GOT3 (cell line): Measurements from ENCODE around the gene RBCK1.
"Not testable (repeated sequence)": the region's sequence is repeated elsewhere in the genome, so short reads cannot be mapped to it uniquely, and the experiment has no call there.

ENCODE experiments used
- DNase-seq: peaks from one replicate; lab custom pipeline; 2025; ENCODE audit warnings: mixed read lengths; lab: John Stamatoyannopoulos, UW

Gene RBCK1

DNA sequence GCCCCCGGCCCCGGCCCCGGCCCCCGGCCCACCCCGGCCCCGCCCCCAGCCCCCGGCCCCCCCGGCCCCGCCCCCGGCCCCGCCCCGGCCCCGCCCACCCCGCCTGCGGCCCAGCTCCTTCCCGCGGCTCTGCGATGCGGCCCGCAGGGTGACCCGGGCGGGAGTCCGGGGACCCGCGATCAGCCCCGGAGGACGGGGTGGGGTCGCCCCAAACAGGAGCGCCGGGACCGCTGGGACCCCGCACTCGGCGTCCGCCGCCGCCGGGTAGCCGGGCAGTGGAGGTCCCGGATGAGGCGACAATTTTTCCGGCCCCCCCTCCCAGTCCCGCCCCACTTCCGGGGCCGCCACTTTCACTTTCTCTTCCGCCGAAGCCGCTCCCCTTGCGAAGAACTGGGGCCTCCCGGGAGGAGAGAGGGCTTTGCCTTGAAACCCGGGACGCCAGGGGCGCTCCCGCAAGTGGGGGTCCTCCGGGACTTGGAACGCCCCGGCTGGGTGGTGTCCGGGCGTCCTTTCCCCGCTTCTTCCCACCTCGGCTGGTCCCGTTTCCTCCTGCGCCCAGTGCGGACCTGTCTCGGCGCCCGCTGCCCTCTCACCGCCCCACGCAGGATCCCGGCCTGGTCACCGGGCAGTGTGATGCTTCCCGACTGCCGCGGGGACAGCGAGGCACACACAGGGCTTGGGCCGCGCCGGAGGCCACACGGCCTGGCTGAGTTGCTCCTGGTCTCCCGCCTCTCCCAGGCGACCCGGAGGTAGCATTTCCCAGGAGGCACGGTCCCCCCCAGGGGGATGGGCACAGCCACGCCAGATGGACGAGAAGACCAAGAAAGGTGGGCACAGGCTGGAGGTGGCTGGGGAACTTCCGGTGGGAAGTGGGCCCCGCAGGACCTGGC lies at the start of gene RBCK1:
Gene RBCK1, plus strand, starts transcription at position 347 of the 890 bp plus-strand sequence. Its CDS starts 459 bp downstream, at position 806.
- peak; percentile 85 for DNase-seq

DNA sequence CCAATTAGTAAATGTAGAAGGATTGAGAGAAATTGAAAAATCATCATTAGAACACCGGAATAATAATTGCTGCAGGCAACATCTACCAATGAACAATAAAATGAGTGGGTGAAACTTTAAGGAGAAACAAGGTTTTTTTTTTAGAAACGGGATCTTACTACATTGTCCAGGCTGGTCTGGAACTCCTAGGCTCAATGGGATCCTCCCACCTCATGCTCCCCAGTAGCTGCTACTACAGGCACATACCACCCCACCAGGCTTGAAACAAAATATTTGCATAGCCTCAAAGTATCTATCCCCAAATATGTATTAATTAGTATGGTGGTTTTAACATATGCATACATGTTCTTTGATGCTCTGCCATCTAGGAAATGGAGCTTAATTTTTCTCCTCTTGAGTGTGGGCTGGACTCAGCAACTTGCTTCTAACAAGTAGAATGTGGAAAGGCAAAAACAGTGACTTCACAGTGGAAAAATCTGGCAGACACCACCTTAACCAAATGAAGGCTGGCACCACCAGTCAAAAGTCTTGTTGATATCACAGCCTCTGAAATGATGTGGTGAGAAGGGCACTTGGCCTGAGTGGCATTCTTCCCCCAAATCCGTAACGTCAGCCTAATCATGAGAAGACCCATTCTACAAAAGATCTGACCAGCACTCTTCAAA lies 49.1 kb upstream of the RBCK1 start:
- DNase-seq = no peak

DNA sequence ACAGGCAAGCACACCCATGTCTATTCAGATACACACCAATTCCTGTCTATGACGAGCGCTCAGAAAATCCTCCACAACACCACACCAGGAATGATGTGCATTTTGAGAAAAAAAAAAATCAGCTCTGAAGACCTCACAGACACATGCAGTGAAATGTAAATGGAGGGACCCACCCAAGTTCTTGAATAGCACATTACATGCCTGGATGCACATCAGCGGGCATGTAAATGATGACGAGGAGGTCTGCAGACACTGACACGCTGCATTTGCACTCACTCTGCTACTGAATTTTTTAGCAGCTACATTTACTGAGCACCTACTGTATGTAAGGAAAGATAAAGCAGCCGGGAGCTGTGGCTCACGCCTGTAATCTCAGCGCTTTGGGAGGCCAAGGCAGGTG lies 46.5 kb upstream of the RBCK1 start:
- no peak for DNase-seq

DNA sequence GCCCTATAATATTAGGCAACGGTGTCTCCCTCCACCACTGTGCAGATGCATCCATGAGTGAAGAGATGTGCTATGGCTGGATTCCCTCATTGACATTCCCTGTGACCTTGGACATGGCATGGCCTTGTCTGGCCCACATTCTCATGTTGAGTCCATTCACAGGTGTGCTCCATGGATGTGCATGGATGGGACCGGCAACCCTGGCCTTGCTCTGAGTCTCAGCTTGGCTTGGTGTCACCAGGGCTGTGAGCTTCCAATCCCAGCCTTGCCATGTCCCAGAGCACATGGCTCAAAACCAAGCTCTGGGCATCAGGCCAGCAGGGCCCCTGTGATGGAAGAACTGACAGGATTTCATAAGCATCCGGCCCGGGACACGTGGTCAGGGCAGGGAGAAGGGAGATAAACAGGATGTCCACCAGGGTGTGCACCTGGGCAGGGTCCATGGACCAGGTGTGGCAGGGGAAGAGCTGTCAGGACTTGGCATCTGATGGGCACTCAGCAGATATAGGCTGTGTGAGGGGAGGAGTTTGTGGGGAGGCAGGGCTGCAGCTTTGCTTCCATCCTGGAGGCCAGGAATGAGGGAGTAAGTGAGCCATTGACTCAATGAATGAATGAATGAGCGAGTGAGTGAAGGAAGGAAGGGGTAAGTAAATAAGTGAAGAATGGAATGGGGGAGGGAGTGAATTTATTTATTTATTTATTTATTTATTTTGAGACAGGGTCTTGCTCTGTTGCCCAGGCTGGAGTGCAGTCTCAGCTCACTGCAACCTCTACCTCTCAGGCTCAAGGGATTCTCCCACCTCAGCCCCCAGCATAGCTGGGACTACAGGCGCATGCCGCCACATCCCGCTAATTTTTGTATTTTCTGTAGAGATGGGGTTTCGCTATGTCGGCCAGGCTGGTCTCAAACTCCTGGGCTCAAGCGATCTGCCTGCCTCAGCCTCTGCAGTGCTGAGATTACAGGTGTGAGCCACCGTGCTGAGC lies 45.5 kb upstream of the RBCK1 start:
- peak; percentile 22 for DNase-seq

DNA sequence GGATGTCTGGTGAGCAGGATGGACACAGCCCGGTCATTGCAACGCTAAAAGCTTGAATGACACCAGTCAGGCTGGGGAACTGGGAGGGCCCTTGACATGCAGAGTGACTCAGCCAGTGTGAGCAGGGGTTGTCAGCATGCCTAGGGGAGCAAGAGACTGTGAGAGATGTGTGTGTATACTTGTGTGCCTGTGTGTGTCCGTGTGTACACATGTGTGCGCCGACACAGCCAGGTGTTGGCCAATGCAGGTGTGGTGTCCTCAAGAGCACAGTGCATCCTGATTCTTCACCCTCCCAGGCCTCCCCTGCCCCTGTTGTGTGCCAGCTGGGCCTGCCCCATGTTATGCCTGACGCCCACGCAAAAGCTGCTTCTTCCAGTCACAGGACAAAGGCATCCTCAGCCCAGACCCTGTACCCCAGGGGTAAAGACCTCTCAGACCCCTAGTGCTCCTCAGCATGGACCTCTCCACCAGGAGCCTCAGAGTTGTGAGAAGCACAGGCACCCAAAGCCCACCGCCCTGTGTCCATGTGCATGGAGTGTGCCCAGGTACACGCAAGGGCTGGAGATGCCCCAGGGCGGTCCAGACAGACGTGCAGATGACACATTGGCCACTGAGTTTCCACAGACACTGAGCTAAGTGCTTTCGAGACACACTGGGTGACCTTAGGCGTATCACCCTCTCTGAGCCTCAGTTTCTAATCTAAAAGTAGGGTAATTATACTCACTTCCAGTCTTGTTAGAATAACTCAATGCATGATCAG lies 44.6 kb upstream of the RBCK1 start:
- DNase-seq = no peak

DNA sequence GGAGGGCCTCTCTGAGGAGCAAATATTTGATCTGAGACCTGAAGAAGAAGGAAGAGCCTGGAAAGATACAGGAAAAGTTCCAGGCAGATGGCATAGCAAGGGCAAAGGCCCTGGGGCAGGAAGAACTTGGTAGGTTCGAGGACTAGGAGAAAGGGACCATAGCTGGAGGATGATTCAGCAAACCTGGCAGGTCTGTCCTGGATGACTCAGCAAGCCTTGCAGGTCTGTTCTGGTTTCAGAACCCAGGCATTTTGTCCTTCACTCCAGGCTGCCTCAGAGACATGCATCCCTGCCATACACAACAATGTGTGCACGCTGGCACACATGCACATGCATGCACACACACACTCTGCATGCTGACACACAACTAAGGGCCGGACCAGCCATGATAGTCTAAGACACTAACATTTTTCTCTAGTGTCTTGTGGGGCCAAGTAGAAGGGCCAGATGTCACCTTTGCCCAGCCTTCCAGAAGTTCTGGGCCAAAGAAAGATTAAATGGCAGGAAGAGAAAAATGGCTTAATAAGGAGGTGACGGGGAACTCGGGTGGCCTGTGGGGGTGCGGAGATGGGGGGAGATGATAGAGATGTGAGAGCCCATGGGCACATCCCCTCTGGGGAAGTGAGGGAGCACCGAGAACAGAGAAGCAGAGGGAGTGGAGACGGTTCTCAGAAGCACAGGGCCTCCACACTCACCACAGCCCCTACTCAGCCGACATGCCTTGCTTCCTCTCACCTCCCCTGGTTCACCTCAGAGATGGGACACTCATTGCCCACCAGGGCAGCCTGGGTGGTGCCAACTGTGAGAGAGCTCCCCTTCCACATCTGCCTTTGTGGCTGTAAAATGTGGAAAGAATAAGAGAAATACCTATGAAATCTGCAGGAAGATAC lies 42.9 kb upstream of the RBCK1 start:
- no peak for DNase-seq

DNA sequence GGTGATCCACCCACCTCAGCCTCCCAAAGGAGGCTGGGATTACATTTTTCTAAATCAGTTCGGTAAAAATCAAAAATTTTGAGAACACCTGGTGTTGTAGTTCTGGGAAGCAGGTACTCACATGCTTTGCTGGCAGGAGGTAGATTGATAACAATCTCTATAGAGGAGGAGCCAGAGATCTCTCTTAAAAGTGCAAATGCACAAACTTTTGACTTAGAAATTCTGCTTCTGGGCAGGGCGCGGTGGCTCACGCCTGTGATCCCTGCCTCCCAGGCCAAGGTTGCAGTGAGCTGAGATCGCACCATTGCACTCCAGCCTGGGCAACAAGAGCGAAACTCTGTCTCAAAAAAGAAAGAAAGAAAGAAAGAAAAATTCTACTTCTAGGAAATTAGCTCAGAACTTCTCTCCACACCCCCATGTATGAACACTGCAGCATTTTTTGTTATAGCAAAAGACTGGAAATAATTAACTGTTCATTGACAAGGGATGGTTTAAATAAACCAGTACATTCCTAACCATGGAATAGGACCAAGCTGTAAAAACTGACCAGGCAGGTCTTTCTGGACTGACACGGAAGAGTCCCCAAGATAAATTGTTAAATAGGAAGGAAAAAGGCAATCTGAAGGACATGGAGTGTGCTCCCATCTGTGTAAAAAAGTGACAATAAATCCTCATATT lies 41.9 kb upstream of the RBCK1 start:
- no peak for DNase-seq

DNA sequence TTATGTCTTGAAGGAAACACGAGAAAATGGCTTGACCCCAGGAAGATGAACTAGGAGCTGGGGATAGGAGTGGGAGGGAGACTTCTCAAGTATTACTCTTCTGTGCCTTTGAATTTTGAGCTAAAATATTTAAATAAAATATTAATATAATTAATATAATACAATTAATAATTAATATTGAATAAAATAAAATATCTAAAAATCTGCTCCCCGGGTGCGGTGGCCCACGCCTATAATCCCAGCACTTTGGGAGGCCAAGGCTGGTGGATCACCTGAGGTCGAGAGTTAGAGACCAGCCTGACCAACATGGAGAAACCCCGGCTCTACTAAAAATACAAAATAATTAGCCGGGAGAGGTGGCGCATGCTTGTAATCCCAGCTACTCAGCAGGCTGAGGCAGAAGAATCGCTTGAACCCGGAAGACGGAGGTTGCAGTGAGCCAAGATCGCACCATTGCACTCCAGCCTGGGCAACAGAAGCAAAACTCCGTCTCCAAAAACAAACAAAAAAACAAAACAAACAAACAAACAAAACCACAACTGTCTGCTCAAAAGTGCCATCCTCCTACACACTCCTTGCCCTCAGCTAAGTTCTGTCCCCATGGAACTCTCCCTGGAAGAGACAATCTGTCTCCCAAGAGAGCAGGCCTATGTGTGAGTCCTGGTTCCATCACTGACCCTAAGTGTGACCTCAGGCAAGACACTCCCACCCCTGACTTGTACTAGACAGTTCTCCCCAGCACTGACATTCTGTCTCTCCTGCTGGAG lies 41.2 kb upstream of the RBCK1 start:
- no peak for DNase-seq

DNA sequence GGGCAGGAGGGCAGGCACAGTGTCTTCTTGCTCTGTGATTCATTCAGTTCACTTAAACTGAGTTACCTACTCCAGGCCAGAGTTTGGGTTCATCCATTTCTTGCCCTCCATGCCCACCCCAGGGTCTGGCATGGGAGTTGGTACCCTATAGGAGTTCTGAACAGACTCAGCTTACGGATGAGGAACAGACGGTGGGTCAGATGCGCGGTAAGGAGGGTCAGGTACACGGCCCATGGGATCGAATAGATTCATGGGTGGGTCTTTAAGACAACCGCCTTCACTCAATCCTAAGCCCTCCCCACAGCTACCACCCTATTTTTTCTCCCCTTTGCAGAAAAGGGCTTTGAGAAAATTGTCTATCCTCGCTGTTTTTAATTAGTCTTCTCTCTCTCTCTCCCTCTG lies 40.6 kb upstream of the RBCK1 start:
- no peak for DNase-seq

DNA sequence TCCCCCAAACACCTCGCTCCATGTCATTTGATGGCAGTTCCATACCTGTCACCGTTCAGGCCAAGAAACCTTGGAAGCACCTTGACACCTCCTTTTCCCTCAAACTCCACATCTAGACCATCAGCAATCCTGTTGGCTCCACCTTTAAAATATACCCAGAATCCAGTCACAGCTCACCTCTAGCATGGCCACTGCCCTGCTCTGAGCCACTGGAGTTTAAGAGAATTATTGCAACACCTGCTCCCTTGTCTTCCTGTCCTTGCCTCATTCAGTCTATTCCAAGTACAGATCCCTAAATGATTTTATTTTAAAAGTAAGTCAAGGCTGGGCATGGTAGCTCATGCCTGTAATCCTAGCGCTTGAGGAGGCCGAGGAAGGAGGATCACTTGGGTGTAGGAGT lies 39.2 kb upstream of the RBCK1 start:
- no peak for DNase-seq

DNA sequence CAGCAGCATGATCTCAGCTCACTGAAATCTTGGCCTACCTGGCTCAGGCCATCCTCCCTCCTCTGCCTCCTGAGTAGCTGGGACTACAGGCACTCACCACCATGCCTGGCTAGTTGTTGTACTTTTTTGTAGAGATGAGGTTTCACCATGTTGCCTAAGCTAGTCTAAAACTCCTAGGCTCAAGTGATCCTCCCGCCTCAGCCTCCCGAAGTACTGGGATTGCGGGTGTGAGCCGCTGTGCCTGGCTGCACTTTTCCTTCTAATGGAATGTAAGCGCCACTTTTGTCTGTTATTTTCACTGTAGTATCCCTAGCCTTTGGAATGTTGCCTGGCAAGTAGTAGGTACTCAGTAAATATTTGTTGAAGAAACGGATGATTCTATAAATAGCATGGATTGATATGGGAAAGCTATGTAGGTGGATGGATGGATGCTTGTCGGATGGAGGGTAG lies 37.9 kb upstream of the RBCK1 start:
- no peak for DNase-seq

DNA sequence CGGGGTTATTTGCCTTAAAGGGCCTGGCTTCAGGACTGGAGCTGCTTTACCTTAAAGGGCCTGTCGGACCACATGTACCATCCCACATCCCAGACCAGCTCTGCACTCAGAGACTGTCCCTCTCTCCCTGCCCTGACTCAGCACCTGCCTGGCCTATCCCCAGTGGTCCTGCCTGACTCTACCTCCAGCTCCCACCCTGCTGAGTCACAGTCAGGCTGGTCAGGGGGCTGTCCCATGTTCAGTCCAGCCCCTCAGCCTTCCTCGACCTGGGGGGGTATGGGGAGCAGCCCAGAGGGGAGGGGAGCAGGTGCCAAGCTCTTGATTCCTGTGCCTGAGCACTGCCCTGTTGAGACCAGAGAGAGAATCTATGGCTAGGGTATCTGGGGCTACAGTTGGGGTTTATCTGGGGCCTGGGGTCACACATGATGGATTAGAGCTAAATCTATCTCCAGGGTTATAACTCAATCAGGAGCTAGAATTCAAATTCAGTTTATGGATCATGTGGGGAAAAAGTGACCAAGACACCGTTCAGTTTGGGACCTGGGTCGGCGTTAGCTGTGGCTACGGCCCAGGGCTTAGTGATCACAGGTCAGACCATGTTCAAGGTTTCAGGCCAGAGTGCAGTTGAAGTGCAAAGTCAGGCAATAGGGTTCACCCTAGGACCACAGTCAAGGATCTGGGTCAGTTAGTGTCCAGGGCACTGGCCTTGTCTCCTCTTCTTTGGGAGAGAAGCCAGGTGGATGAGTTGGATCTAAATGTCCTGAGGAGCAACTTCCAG lies 36.9 kb upstream of the RBCK1 start:
- DNase-seq = no peak

DNA sequence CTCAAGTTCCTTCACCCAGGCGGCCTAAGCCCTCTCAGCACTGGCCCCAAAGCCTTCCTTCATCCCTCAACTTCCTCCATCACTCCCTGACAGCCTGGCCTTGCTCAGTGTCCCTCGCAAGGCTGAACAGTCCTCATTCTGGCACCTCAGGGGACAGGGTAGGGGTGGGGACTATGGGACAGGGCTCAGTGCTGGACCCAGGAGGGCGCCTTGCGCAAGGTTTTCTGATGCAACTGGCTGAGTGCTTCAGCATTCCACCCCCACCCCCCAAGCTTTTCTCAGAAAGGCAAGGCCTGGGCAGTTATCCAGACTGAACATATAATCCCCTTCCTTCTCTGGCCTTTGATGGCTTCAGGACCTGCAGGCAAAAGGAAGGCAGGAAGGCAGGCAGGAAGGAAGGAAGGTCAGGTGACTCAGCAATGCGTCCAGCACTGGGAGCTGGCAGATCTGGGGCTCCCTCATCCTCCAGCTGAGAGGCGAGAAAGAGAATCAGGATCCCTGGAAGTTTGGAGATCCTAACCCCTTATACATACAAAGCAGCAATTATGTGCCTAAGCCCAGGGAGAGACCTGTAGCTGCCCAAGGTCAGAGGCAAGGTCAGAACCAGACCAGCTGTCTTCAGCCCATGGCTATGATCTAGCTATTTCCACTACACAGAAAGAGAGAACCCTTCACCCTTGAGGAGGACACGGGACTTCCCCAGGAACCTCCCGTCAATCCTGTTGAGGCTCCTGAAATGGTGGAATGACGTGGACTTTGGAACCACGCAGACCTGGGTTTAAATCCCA lies 36.1 kb upstream of the RBCK1 start:
- DNase-seq = no peak

DNA sequence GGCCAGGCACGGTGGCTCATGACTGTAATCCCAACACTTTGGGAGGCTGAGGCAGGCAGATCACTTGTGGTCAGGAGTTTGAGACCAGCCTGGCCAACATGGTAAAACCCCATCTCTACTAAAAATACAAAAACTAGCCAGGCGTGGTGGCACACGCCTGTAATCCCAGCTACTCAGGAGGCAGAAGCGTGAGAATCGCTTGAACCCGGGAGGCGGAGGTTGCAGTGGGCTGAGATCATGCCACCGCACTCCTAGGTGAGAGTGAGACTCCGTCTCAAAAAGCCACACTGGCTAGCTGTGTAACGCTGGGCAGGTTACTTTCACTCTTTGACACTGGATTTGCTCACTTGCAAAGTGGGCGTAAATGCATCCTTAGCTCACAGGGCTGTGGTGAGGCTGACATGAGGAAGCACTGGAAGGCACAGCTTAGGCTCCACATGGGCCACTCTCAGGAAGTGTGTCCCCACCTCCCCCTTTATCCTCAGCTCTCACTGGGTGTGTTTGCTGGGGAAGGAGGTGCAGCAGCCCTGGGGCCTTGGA lies 35.5 kb upstream of the RBCK1 start:
- not testable (repeated sequence) for DNase-seq

DNA sequence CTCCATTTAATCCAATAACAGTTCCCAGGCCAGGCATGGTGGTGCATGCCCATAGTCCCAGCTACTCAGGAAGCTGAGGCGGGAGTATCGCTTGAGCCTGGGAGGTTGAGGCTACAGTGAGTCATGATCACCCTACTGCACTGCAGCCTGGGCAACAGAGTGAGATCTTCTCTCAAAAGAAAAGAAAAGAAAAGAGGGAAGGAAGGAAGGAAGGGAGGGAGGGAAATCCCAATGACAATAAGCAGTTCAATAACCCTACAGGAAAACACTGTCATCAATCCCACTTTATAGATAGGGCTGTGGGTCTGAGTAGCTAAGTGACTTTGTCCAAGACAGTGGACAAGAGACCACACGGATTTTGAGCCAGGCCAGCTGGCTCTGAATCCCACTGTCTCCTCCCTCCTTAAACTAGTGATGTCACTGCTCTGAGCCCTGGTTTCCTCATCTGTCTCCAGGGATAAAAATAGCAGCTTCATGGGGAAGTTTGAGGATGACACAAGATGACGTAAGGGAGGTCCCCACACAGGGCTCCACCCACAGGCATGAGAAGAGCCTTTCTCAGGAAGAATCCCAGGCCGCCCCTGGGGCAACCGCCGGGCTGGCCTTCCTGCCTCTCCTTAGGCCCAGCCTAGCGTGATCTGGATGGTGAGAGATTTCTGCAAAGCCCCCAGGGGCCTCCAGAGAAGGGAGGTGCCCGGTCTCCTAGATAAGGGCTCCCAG lies 34.8 kb upstream of the RBCK1 start:
- DNase-seq = peak; percentile 32

DNA sequence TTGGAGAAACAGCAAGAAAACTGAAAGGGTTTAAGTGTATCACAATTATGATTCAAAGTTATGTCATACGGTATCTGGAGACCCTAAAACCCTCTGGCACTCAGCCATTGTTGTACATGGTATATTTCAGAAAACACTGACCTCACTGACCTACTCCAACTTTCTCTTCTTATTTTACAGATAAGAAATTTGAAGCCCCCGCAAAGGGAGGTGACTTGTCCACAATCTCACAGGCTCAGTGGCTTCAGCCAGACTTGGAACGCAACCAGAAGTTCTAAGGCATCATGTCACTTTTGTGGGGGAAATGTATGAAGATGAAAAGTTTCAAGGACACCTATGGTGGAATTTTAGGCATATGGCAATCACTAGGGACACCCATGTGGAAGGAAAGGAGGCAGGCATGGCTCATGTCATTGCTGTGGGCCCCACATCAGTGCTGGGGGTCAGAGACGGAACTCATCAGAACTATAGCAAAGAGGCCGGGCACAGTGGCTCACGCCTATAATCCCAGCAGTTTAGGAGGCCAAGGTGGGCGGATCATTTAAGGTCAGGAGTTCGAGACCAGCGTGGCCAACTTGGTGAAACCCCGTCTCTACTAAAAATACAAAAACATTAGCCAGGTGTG lies 32.7 kb upstream of the RBCK1 start:
- no peak for DNase-seq
